ENCODE measurements around the gene LALBA. TPM values are rescaled to one million over a fixed set of nuclear protein-coding genes. Genes with fewer than 3 reads are reported as not detected.

Gene LALBA
- total and polyA plus RNA-seq, 2 of the 8 experiments (the other 6 are each of a cell fraction or from before 2014, with no cell fraction given): not detected

- TF ChIP-seq CHD7 (IDR thresholded peaks at IDR 0.05; ENCODE audit: insufficient replicate concordance, low read length) (no peak), POLR2AphosphoS5 (IDR thresholded peaks at IDR 0.05; ENCODE audit: low read depth, low read length) (no peak), POU5F1 (IDR thresholded peaks at IDR 0.05; ENCODE audit: low read depth, low read length) (no peak), CBX8 (IDR thresholded peaks at IDR 0.05; ENCODE audit: borderline replicate concordance, low read depth, low read length) (no peak), EP300 (IDR thresholded peaks at IDR 0.05; ENCODE audit: borderline replicate concordance in 1 of 2, low read depth in 2 of 2, low read length in 2 of 2) (no peak), CTCF (IDR thresholded peaks at IDR 0.05; ENCODE audit: control extremely low read depth in 1 of 3, insufficient read depth in 1 of 3, low read depth in 1 of 3, low read length in 3 of 3) (peak; percentile 80 to 98 (median 97)), GABPA (IDR thresholded peaks at IDR 0.05; ENCODE audit: borderline replicate concordance, insufficient read depth, low read length) (no peak), TCF12 (IDR thresholded peaks at IDR 0.05; ENCODE audit: low read depth, low read length) (no peak), CHD1 (IDR thresholded peaks at IDR 0.05; ENCODE audit: low read depth, low read length) (no peak), CREB1 (IDR thresholded peaks at IDR 0.05) (no peak)
These were observed 48.7 kb upstream of the LALBA start (continued) for GRCh38 chr12:48618541-48618940.

Measured in H1 (cell line).